ENCODE results near the gene RHBDL2.
"Not testable (repeated sequence)": the region's sequence is repeated elsewhere in the genome, so short reads cannot be mapped to it uniquely, and the experiment has no call there.

Gene RHBDL2

GRCh38 chr1:38941527-38942019 lies at the start of gene RHBDL2:
RHBDL2 (minus strand) TSS chr1:38941830; CDS start chr1:38919212, 22,618 bp downstream.
- no peak for DNase-seq

DNA sequence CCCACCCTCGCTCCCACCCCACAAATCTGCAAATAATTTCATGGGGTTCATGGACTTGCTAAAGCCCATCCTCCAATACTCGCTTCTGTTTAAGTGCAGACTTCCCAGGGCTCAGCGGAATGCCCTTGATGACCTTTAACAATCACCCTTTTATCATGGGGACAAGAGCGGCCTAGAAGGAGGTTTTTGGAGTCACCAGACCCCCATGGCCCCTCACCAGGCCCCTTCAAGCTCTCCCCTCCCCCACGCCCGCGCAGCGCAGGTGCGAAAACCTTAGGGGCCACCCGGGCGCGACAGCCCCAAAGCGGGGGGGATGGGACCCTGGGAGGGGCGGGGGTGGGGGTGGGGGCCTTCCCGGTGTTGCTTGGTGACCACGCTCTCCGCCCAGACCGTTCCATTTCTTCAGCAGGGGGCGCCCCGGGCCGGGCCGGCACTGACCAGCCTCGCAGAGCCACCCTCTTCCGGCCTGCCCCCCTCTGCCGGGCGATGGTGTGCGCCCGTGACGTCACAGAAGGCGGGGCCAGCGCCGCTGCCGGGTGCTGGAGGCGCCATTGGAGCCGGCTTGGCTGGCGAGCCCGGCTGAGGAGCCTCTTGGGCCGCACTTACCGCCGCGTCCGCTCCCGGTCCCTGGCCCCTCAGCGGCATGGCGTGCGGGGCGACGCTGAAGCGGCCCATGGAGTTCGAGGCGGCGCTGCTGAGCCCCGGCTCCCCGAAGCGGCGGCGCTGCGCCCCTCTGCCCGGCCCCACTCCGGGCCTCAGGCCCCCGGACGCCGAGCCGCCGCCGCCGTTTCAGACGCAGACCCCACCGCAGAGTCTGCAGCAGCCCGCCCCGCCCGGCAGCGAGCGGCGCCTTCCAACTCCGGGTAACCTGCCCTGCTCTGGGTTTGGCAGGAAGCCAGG lies 49.4 kb upstream of the RHBDL2 start, which contains the start of gene AKIRIN1:
TSS of gene AKIRIN1 (plus strand) at position 539 of the 900 bp plus-strand sequence. CDS start at position 644, 105 bp downstream.
- peak; percentile 87 for DNase-seq

- no peak for DNase-seq
Observed at GRCh38 chr1:38990386-38990737, 48.7 kb upstream of the RHBDL2 start.

DNA sequence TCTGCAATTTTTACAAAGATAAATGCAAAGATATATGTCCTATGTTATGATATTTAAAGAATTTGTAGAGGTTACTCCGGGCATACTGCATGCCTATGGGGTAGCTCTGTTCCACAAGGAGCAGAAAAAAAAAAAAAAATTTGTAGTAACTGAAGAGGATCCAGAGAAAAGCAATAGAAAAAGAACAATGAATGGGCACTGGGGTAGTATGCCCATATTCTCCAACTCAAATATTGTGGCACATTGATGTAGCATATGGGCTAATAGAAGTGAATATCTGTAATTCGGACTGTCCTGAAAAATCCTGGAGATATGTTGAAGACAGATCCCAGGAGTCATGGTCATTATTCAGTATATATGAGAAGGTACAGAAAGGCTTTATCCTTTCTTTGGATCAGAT lies 48.3 kb upstream of the RHBDL2 start:
- DNase-seq, result no peak

GRCh38 chr1:38979380-38979779 lies 37.8 kb upstream of the RHBDL2 start:
- not testable (repeated sequence) for DNase-seq

DNA sequence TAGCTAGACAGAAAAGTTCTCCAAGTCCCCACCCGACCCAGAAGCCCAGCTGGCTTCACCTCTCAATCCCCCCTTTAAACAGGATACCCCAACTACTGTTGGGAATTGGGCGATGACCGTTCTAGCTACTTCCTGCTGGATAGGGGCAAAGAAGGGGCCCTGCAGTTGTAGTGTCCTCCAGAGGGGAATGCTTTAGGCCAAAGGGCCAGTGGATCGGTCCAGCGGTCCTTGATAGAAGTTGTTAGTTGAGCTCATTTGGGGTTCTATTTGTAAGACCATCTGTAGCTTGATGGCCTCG lies 36.6 kb upstream of the RHBDL2 start:
- DNase-seq, result not testable (repeated sequence)

DNA sequence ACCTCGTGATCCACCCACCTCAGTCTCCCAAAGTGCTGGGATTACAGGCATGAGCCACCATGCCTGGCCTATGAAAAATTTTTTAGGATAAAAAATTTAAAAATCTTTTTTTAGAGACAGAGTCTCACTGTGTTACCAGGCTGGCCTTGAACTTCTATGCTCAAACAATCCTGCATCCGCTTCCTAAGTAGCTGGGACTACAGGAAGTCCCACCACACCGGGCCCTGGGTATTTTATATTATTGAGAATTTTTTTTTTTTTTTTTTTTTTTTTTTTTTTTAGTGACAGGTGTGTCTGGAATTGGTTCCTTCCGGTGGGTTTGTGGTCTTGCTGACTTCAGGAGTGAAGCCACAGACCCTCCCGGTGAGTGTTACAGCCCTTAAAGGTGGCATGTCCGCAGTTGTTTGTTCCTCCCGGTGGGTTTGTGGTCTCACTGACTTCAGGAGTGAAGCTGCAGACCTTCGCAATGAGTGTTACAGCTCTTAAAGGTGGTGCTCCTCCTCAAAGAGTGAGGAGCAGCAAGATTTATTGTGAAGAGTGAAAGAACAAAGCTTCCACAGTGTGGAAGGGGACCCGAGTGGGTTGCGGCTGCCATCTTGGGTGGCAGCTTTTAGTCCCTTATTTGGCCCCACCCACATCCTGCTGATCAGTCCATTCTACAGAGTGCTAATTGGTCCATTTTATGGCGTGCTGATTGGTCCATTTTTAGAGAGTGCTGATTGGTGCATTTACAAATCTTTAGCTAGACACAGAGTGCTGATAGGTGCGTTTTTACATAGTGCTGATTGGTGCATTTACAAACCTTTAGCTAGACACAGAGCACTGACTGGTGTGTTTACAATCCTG lies 36.0 kb upstream of the RHBDL2 start:
- not testable (repeated sequence) for DNase-seq

- DNase-seq, result no peak
Observed at GRCh38 chr1:38973659-38974437, 32.2 kb upstream of the RHBDL2 start.

GRCh38 chr1:38973145-38973544 lies 31.5 kb upstream of the RHBDL2 start:
- not testable (repeated sequence) for DNase-seq

- no peak for DNase-seq
Observed at GRCh38 chr1:38964140-38964548, 22.5 kb upstream of the RHBDL2 start.

DNA sequence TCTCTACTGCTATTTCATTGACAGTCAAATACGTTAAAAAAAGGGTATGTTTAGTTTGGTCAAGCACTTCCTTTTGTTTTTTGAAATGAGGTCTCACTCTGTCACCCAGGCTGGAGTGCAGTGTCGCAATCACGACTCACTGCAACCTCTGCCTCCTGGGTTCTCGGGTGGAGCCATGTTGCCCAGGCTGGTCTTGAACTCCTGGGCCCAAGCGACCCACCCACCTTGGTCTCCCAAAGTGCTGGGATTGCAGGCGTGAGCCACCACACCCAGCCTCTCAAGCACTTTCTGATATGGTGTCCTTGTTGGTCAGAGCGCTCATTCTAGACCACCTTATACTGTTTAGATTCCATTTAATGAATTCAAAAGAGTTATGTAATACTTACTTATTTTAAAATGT lies 20.9 kb upstream of the RHBDL2 start:
- no peak for DNase-seq

DNA sequence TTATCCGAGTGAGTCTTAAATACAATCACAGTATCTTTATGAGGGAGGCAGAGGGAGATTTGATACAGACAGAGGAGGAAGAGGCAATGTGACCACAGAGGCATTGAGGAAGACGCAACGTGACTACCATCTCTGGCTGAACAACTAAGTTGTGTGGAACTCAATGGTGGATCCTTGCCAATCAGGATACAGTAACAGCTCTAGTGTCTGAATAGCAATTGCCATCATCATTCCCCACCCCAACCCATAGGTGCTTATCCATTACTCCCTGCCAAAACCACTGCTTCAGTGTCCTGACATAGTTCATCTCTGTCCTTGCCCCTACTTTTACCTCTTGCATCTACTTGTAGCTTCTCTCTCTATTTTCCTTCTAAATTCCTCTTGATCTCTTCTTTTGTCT lies 20.5 kb upstream of the RHBDL2 start:
- DNase-seq, result no peak

GRCh38 chr1:38958967-38959366 lies 17.3 kb upstream of the RHBDL2 start:
- DNase-seq, result no peak

DNA sequence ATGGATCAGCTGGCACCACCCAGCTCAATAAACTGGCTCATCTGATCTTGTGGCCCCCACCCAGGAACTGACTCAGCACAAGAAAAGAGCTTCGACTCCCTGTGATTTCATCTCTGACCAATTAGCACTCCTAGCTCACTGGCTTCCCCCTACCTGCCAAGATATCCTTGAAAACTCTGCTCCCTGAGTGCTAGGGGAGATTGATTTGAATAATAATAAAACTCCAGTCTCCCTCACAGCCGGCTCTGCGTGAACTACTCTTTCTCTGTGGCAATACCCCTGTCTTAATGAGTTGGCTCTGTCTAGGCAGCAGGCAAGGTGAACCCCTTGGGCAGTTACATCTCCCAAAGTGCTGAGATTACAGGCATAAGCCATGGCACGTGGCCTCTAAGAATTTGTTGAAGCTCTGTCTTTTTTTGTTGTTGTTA lies 11.8 kb upstream of the RHBDL2 start:
- no peak for DNase-seq

DNA sequence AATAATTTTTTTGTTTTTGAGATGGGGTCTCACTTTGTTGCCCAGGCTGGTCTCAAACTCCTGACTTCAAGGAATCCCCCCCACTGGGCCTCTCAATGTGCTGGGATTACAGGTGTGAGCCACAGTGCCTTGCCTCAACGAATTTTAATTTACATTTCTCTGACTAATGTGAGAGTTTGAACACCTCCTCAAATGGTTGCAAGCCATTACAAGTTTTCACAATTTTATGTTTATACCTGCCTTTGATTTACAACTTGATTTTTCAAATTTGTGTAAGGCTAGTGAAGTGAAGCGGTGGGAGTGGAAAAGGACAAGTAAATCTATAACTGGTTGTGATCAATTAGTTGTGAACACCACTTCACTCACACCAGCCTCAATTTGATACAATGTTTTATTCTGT lies 8.9 kb upstream of the RHBDL2 start:
- DNase-seq, result no peak

GRCh38 chr1:38944547-38944946 lies 2.9 kb upstream of the RHBDL2 start:
- no peak for DNase-seq

- DNase-seq, result no peak
Observed at GRCh38 chr1:38942664-38943428, 1.2 kb upstream of the RHBDL2 start.

DNA sequence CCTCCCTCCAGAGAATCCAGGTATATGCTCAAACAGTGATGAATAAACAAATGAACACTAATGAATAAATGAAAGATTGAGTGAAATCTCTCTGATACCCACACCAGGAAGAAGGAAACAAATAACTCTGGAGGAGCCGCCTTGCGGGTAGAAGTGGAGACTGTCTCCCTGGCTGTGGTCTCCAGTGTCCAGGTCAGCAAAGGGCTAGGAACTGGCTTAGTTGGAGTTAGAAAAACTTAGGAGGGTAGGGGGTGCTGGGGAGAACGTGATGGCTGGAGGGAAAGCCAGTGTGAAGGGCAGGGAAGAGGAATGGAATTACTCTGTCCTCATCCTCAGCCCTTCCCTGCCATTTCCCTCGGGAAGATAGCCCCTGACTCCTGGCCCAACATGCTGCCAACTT lies 537 bp downstream of the RHBDL2 start:
- DNase-seq, result no peak

DNA sequence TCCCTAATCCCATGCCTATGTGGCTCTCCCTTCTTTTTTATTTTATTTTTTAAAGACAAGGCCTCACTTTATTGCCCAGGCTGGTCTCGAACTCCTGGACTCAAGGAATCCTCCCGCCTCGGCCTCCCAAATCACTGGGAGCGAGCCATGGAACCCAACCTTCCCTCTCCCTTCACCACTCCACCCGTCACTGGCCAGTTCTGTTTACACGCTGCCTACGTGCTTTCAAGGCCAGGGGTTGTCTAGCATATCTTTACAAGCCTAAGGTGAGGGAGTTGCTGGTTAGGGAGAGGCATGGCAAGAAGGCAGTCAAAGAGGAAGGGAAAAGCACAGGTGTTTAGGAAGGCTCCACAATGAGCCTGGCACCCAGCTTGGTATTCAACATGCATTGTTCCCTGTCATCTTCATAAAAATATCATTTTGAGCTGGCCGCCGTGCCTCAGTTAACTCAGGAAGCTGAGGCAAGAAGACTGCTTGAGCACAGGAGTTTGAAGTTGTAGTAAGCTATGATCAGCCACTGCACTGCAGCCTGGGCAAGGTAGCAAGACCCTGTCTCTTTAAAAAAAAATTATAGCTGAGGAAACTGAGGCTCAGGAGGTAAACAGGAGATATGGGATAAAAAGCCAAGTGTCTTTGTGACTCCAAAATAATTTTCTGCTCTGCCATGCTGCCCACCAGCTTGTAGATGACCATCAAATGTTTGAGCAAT lies 1.1 kb downstream of the RHBDL2 start:
- no peak for DNase-seq

DNA sequence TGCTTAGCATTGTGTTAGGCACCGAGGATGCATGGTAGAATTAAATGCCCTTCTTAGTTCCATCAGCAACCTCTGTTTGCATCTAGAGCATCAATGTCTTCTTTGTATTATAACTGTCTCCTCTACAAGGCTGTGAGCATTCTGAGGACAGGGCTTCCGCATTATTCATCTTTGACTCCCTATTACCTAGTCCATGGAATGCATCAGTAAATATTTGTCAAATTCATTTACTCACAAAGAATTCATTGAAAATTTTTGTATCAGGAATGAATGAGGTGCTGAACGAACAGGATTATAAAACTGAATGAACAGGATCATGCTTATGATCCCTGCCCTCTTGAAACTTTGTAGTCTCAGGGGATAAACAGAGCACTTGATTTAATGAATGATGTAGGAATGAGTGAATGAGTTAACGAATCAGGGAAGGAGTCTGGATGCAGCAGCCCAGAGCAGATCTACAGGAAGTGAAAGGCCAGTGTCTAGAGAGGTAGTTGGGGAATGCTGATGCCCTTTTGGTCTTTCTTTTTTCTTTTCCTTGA lies 2.8 kb downstream of the RHBDL2 start:
- DNase-seq, result no peak

GRCh38 chr1:38932571-38932970 lies 9.1 kb downstream of the RHBDL2 start:
- no peak for DNase-seq

Data from NCI-H2171 (cell line).